Activated T-cell treated with anti-CD3 and anti-CD28 coated beads for 24 hours (primary cell): Measurements from ENCODE around the gene PGD.
"Not testable (repeated sequence)": the region's sequence is repeated elsewhere in the genome, so short reads cannot be mapped to it uniquely, and the experiment has no call there.

ENCODE experiments used
- DNase-seq: peaks from one replicate; pipeline ENCODE4 v3.0.0-alpha.2; 2020; ENCODE audit warnings: low read depth

PGD gene

DNA sequence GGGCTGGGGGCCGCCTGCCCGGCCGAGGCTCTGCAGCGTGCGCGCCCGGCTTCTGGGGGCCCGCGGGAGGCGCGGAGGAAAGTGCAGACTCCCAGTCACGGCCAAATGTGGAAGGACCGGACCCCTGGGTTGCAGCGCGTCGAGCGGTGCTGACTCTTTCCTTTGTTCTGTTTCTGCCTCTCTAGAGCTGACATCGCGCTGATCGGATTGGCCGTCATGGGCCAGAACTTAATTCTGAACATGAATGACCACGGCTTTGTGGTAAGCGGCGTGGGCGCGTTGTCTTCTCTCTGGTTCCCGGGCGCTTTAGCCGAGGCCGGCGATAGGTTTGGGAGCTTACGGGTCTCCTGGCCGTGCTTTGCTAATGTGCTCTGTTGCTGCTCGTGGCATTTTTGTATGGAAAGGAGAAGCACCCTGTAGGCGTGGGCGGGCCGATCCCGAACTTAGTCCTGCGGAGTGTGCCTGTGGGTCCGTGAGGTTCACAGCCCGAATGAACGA, 629 bp downstream of the PGD start:
- DNase-seq: no peak

DNA sequence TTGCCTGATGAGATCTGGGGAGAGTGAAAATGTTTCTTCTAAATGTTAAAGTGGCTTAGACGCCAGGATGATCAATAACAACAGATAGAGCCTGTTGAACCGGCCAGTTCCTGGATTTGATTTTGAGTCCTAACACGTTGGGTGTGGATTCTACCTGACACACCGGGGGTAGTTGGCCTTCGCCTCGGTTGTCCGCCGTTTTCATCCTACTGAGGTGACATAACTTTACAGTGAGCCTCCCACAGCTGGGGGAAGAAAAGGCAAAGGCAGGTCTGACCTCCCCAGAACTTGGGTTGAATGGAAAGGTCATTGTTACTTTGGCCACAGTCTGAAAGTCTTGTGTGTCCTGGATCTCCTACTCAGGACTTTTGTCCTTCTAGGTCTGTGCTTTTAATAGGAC, 1.1 kb downstream of the PGD start:
- no peak for DNase-seq

DNA sequence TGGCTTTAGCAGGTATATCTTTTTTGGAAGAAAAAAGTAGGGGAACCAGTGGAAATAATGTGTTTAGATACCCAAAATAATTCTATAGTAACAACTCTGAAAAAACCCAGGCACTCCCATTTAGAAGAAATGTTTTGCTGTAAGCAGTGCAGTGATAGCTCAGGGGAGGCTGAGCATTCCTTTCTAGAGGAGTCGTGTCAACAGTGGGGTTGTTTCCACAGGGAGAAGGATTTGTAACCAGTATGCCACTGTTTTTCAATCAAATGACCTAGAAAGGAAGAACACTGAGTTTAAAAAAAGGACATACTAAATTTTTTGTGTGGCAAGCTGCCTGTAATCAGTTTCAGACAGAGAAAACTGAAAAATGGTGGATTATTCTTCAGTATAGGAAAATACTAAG, 2.4 kb downstream of the PGD start:
- DNase-seq: no peak

DNA sequence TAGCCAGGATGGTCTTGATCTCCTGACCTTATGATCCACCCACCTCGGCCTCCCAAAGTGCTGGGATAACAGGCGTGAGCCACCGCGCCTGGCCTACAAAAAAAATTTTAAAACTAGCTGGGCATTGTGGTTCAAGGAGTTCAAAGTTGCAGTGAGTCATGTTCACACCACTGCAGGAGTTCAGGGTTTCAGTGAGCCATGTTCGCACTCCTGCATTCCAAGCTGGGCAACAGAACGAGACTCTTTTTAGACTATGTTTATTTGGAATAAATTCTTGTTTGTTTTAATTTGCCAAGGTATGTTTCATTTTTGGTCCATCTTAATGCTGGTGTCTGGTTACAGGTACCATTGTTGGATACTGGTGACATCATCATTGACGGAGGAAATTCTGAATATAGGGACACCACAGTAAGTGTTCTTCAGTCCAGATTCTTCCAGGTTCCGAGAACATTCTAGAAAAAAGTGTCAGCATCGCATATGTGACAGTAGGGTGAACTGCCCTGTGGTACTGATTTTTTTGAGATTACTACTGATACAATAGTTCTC, 3.9 kb downstream of the PGD start:
- DNase-seq: no peak

DNA sequence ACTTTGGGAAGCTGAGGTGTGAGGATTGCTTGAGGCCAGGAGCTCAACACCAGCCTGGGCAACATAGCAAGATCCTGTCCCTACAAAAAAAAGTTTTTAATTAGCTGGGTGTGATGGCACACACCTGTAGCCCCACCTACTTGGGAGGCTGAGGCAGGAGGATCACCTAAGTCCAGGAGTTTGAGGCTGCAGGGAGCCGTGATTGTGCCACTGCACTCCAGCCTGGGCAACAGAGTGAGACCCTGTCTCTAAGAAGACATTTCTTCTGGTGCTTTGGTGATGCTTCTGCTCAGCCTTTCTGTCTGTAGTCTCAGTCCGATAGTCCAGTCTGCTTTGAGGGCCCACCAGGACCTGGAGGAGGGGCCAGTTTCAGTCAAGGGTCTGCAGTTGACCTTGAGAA, 8.3 kb downstream of the PGD start:
- no peak for DNase-seq

- no peak for DNase-seq
Measured at GRCh38 chr1:10415211-10415930, 16.5 kb downstream of the PGD start.

- not testable (repeated sequence) for DNase-seq
Measured at GRCh38 chr1:10415967-10416366, 17.1 kb downstream of the PGD start.

DNA sequence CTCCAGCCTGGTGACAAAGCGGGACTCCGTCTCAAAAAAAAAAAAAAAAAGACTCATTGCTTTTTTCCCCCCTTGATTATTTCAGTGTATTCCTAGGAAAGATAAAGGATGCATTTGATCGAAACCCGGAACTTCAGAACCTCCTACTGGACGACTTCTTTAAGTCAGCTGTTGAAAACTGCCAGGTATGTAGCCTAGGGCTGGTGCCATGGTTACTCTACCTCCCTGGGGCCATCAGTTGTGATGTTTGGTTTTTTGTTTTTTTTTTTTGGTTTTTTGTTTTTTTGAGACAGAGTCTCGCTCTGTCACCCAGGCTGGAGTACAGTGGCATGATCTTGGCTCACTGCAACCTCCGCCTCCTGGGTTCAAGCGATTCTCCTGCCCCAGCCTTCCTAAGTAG, 19.9 kb downstream of the PGD start:
- DNase-seq: not testable (repeated sequence)

DNA sequence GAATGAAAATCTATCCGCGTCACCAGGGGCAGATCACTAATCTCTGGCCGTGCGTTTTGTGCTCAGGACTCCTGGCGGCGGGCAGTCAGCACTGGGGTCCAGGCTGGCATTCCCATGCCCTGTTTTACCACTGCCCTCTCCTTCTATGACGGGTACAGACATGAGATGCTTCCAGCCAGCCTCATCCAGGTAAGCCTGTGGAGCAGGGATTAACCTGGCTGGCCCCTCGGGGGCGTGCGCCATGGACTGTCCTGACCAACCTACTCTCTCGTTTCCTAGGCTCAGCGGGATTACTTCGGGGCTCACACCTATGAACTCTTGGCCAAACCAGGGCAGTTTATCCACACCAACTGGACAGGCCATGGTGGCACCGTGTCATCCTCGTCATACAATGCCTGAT, 20.5 kb downstream of the PGD start:
- no peak for DNase-seq

DNA sequence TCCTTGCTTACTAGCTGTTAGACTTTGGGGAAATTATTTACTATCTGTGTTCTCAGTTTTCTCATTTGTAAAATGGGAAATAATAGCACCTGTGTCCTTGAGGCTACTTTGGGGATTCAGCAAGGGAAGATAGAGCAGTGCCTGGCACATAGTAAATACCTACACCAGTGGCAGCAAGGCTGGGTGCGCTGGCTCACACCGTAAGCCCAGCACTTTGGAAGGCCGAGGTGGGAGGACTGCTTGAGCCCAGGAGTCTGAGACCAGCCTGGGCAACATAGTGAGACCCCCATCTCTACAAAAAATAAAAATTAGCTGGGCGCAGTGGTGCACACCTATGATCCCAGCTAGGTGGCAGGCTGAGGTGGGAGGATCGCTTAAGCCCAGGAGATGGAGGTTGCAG, 22.8 kb downstream of the PGD start:
- DNase-seq: no peak

- no peak for DNase-seq
Measured at GRCh38 chr1:10424034-10424433, 25.2 kb downstream of the PGD start.

DNA sequence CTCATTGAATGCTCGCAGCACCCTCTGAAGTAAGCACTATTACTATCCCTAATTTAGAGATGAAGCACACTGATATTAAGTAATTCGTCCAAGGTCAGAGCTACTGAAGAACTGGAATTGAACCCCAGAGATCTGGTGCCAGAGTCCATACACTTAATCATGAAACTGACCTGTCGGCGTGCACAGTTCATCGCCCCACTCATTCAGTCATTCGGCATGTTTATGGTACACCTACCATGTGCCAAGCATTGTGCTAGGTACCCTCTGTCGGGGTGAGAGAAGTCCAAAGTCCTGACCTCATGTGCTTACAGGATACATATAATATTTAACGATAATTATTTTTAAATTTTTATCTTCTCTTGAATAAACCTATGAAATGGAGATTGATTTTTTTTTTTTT, 25.8 kb downstream of the PGD start:
- no peak for DNase-seq

- DNase-seq: not testable (repeated sequence)
Measured at GRCh38 chr1:10425826-10426534, 27.1 kb downstream of the PGD start.

DNA sequence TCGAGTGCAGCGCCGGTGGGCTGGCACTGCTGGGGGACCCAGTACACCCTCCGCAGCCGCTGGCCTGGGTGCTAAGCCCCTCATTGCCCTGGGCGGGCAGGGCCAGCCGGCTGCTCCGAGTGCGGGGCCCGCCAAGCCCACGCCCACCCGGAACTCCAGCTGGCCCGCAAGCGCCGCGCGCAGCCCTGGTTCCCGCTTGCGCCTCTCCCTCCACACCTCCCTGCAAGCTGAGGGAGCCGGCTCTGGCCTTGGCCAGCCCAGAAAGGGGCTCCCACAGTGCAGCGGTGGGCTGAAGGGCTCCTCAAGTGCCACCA, 27.6 kb downstream of the PGD start:
- DNase-seq: not testable (repeated sequence)

- no peak for DNase-seq
Measured at GRCh38 chr1:10428984-10429383, 30.1 kb downstream of the PGD start.

GRCh38 chr1:10429868-10430215, 31.0 kb downstream of the PGD start:
- DNase-seq: no peak

GRCh38 chr1:10430216-10431069, 31.6 kb downstream of the PGD start, which contains the start of gene CENPS:
Gene CENPS, plus strand, starts transcription at chr1:10430433. Its CDS starts 85 bp downstream, at chr1:10430518.
- DNase-seq: peak; percentile 89

GRCh38 chr1:10431070-10431730, 32.3 kb downstream of the PGD start:
- no peak for DNase-seq

DNA sequence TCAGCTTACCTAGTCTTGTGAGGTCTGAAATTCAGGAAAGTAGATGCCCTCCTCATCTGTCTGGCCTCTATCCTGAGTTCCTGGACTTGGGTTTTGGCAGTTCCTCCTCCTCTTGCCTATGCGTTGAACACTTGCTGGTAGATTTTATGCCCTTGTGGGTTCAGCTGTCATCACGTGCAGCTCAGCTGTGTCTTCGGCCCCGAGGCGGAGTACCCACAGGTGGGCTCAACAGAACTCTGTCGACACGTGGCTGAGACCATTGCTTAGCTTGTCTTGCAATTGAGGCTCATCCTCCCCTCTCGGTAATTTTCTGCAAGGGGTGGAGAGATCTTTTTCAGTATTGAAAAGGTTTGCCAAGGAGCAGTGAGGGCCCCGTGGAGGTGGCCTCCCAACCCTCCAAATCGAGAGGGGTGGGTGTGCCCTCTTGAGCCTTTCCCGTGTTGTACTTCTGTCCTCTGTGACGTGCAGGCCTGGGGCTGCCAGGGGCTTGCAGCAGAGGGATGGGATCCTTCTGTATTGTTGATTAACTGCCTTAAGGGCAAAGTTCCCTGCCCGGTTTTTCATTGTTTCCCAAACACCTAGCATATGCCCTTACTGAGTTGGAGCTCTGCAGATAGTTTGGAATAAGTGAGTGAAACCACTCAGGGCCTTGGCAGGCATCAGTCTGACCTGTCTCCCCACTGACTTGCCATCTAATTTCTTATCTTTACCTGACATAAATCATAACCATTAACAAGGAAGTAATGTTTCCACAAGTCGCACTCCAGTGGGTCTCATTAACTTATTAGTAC, 34.2 kb downstream of the PGD start:
- DNase-seq: no peak

DNA sequence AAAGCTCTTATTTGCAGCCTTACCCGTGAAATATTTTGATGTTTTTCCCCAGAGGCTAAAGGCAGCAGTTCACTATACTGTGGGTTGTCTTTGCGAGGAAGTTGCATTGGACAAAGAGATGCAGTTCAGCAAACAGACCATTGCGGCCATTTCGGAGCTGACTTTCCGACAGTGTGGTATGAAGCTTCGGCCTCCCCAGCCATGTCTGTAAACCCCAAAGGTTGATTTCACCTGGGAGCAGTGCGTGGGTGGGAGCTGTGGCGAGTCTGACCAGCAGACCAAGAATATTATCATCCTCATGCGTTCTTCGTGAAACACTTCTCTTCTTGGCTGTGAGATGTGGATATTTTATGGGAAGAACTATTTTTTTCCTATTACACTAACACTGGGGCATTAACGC, 34.9 kb downstream of the PGD start:
- no peak for DNase-seq

- DNase-seq: no peak
Measured at GRCh38 chr1:10434590-10434989, 35.7 kb downstream of the PGD start.
